Germinal center (tissue), 1 donor: ENCODE data around the gene TBC1D24.
A peak's percentile ranks its signal among the peaks of the same experiment; 100 is the strongest.
"Not testable (repeated sequence)": the region's sequence is repeated elsewhere in the genome, so short reads cannot be mapped to it uniquely, and the experiment has no call there.

Experiments
- DNase-seq: peaks from one replicate; pipeline ENCODE4 v3.0.0; 2012; ENCODE audit warnings: mixed read lengths, low spot score

Gene TBC1D24

GRCh38 chr16:2474877-2475412 is at the start of gene TBC1D24:
Gene TBC1D24, plus strand, starts transcription at chr16:2475127. Its CDS starts 21,022 bp downstream, at chr16:2496149.
- DNase-seq: peak; percentile 98

GRCh38 chr16:2425825-2426430 is 49.0 kb upstream of the TBC1D24 start:
- DNase-seq: no peak

- DNase-seq: no peak
Measured at GRCh38 chr16:2426941-2427361, 48.0 kb upstream of the TBC1D24 start.

- DNase-seq: no peak
Measured at GRCh38 chr16:2427526-2427925, 47.4 kb upstream of the TBC1D24 start.

GRCh38 chr16:2428051-2428783 is 46.7 kb upstream of the TBC1D24 start:
- DNase-seq: peak; percentile 32

GRCh38 chr16:2428784-2429033 is 46.2 kb upstream of the TBC1D24 start:
- no peak for DNase-seq

- peak; percentile 100 for DNase-seq
Measured at GRCh38 chr16:2429034-2429770, 45.7 kb upstream of the TBC1D24 start, which contains the start of gene CCNF. Gene CCNF, plus strand, starts transcription at chr16:2429447. Its CDS starts 35 bp downstream, at chr16:2429482.

- peak; percentile 19 for DNase-seq
Measured at GRCh38 chr16:2429771-2430663, 44.9 kb upstream of the TBC1D24 start.

GRCh38 chr16:2432286-2432685 is 42.6 kb upstream of the TBC1D24 start:
- no peak for DNase-seq

GRCh38 chr16:2432801-2433505 is 42.0 kb upstream of the TBC1D24 start:
- no peak for DNase-seq

GRCh38 chr16:2435236-2435635 is 39.7 kb upstream of the TBC1D24 start:
- DNase-seq: not testable (repeated sequence)

GRCh38 chr16:2436110-2436509 is 38.8 kb upstream of the TBC1D24 start:
- no peak for DNase-seq

GRCh38 chr16:2437032-2437790 is 37.7 kb upstream of the TBC1D24 start:
- DNase-seq: no peak

- DNase-seq: no peak
Measured at GRCh38 chr16:2438121-2438520, 36.8 kb upstream of the TBC1D24 start.

GRCh38 chr16:2439598-2439997 is 35.3 kb upstream of the TBC1D24 start:
- DNase-seq: no peak

GRCh38 chr16:2441143-2441804 is 33.7 kb upstream of the TBC1D24 start:
- not testable (repeated sequence) for DNase-seq

- no peak for DNase-seq
Measured at GRCh38 chr16:2443555-2443954, 31.4 kb upstream of the TBC1D24 start.

GRCh38 chr16:2447920-2448583 is 26.9 kb upstream of the TBC1D24 start:
- no peak for DNase-seq

- DNase-seq: no peak
Measured at GRCh38 chr16:2449118-2449517, 25.8 kb upstream of the TBC1D24 start.
